GM19351 (cell line): Measurements from ENCODE around the gene CKMT1A.
"Not testable (repeated sequence)": the region's sequence is repeated elsewhere in the genome, so short reads cannot be mapped to it uniquely, and the experiment has no call there.

ENCODE experiments used
- ATAC-seq: cut with Tn5 transposase; IDR thresholded peaks from one replicate; pipeline ENCODE4 v1.9.1; 2021; ENCODE audit warnings: mild to moderate bottlenecking, moderate library complexity; ENCODE audit not compliant: unreplicated experiment

Gene CKMT1A

DNA sequence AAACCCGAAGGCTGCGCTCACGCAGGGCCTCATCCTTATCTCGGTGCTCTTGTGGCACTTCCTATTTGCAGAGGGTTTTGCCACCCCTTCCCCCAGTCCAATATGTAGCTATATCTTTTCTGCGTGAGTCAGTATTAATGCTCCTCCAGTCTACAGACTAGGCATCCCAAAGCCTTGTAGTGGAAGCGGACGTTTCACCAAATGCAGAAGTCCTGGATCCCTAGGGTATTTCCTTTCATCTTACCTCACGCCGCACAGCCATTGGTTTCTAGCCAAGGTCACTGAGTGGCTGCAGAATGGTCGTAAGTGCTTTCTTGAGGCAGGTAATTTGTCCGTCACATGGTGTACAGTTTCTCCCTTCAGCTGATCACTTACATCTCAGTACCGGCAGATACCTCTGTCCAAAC lies 53.2 kb downstream of the CKMT1A start:
- ATAC-seq, result not testable (repeated sequence)

DNA sequence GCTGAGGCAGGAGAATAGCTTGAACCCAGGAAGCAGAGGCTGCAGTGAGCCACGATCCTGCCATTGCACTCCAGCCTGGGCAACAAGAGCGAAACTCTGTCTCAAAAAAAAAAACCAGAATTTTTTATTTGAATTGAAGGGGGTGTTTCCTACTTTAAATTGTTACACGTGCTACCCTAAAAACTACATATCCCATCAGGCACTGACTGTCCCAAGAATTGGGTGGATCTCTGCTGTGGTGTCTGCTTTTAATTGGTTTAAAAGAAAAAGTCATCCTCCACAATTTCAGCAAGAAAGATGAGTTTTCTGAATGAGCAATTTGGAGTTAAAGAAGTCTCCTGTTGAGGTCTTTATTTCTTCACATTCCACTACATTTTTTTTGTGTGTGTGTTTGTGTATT lies 54.7 kb downstream of the CKMT1A start:
- ATAC-seq, result no peak
